Measurements from ENCODE around the gene COL8A1. TPM values are rescaled to one million over a fixed set of nuclear protein-coding genes. Genes with fewer than 3 reads are reported as not detected.

COL8A1 gene
- total RNA-seq, 2 donors from 2014 or later = 8.0 to 8.1 TPM

DNA sequence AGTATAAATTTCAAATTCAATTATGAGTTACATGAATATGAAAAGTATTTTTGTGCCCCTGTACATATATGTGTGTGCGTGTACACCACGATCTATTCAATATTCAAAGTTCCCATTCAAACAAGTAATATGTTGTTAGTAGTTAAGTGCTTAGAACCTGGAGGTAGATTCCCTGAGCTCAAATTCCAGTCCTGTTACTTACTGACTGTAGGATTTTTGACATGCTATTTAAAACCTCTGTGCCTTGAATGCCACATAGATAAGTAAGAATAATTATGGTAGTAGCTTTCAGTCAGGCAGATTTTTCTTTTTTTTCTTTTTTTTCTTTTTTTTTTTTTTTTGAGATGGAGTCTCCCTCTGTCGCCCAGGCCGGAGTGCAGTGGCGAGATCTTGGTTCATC is 126.0 kb downstream of the COL8A1 start:
- no peak for TF ChIP-seq POLR2A (IDR thresholded peaks at IDR 0.05)
- no peak for TF ChIP-seq POLR2AphosphoS5 (IDR thresholded peaks at IDR 0.05)
- no peak for TF ChIP-seq CTCF (IDR thresholded peaks at IDR 0.05)
- Histone ChIP-seq H3K27ac (no peak overlapping the region), H3K9me3 (no peaks in the 10 kb centered on the region), H3K4me1 (replicated peaks) (no peaks in the 10 kb centered on the region), H3K27me3 (replicated peaks; ENCODE audit: insufficient read depth) (no peaks in the 10 kb centered on the region), H3K36me3 (no peaks in the 10 kb centered on the region), H3K4me3 (no peak overlapping the region)
- intact Hi-C loops (cut with DNase I) = loop anchor here (5.0 to 10.0 kb wide), 2 partner anchors 127 to 590 kb away; partner anchors contain the start of gene COL8A1
- WGBS = 97% methylated on average over 5 of the region's 5 CpGs
- no peak for DNase-seq (ENCODE audit: low spot score)

DNA sequence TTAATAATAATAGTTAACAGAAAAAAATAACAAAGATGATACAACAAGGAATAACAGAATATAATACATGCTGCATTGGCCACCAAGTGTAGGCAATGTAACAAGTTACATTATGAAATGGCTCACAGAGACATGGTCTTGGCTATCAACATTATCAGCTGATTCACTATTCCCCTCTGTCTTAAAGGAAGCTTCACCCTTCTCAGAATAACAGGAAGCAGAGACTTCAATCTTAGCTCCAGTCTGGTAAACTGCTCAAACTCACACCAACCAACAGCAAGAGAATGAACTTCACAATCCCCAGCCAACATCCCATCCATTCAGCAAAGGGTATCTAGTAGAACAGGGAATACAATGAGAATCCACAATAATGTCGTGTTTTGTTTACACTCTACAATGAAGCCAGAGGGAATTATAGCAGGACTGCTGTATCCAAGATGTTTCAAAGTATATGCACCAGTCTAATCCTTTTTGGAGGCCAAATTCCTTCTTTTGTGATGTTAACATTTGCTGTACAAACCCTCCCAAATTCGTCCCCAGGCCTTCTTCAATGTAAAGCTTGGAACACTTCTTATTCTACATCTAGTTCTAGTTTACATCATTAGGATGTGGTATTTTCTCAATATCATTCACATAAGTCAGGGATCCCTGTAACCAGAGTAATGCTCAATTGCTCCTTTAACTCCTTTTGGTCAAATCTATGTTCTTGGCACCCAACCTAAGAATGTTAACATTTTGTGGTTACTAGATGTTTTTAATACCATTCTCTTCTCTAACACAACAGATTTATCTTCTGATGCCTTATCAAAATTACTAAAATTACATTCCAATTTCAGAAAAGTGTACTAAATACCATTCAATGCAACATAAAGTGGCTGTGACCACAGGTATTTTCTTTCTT is 126.9 kb downstream of the COL8A1 start:
- Histone ChIP-seq H3K9me3 (no peaks in the 10 kb centered on the region), H3K27ac (no peak overlapping the region), H3K36me3 (no peaks in the 10 kb centered on the region), H3K4me1 (replicated peaks) (no peaks in the 10 kb centered on the region), H3K4me3 (no peak overlapping the region), H3K27me3 (replicated peaks; ENCODE audit: insufficient read depth) (no peaks in the 10 kb centered on the region)
- no peak for DNase-seq (ENCODE audit: low spot score)
- TF ChIP-seq POLR2A (IDR thresholded peaks at IDR 0.05) = no peak
- no peak for TF ChIP-seq POLR2AphosphoS5 (IDR thresholded peaks at IDR 0.05)
- no peak for TF ChIP-seq CTCF (IDR thresholded peaks at IDR 0.05)
- WGBS = 75% methylated on average over 2 of the region's 2 CpGs
- intact Hi-C loops (cut with DNase I) = loop anchor here (10.0 kb wide), 1 partner anchor 590 kb away; no protein-coding TSS in a partner anchor

DNA sequence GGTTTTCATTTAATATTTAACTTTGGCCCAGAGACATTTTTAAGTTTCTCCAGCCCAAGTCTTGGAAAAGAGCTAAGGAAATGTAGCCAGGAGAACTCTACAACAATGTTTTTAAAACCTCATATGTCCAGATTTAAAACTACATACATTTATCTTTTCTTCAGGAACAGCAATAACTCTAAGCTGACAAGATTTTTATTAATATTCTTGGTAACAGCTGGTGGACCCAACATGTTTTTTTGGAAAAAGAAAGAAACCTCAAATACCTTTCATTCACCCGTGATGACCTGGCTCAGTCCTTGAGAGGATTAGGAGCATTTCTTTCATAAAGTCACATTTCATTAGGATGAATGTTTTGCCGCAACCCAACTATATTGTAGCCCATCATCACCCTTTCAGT is 128.9 kb downstream of the COL8A1 start:
- H3K36me3 ChIP-seq = no peaks in the 10 kb centered on the region
- no peaks in the 10 kb centered on the region for H3K4me1 ChIP-seq (replicated peaks)
- DNase-seq (ENCODE audit: low spot score) = no peak
- no peak overlapping the region for H3K27ac ChIP-seq
- H3K9me3 ChIP-seq = no peaks in the 10 kb centered on the region
- H3K27me3 ChIP-seq (replicated peaks; ENCODE audit: insufficient read depth) = no peaks in the 10 kb centered on the region
- intact Hi-C loops (cut with DNase I) = loop anchor here (10.0 kb wide), 1 partner anchor 592 kb away; no protein-coding TSS in a partner anchor
- H3K4me3 ChIP-seq = no peak overlapping the region
- TF ChIP-seq CTCF (IDR thresholded peaks at IDR 0.05) (no peak), POLR2AphosphoS5 (IDR thresholded peaks at IDR 0.05) (no peak), POLR2A (IDR thresholded peaks at IDR 0.05) (no peak)
- WGBS = 97% methylated on average over 2 of the region's 2 CpGs

DNA sequence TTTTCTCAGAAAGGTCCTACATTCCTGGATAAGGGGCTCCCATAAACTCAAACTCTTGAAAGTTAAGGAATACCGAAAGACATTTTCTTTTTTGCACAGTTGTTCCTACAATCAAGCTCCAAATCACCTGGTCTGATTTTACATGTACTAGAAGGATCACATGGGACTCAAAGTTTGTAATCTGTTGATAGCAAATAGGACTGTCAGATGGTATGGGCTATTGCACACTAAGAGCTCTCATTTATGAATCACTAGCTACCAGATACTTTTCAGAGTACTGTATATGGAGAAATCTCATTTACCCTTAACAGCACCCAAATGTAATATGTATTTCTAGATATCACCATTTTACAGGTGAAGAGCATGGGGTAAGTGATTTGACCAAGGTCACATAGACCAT is 129.7 kb downstream of the COL8A1 start:
- H3K36me3 ChIP-seq = no peaks in the 10 kb centered on the region
- DNase-seq (ENCODE audit: low spot score) = no peak
- no peak overlapping the region for H3K27ac ChIP-seq
- TF ChIP-seq POLR2AphosphoS5 (IDR thresholded peaks at IDR 0.05) (no peak), POLR2A (IDR thresholded peaks at IDR 0.05) (no peak), CTCF (IDR thresholded peaks at IDR 0.05) (no peak)
- 93% methylated on average over 1 of the region's 1 CpG for WGBS
- intact Hi-C loops (cut with DNase I) = loop anchor here (10.0 kb wide), 1 partner anchor 593 kb away; no protein-coding TSS in a partner anchor
- no peaks in the 10 kb centered on the region for H3K4me1 ChIP-seq (replicated peaks)
- no peaks in the 10 kb centered on the region for H3K9me3 ChIP-seq
- no peaks in the 10 kb centered on the region for H3K27me3 ChIP-seq (replicated peaks; ENCODE audit: insufficient read depth)
- H3K4me3 ChIP-seq = no peak overlapping the region

All from prostate gland (tissue), 2 donors.